Naive thymus-derived CD4-positive, alpha-beta T cell (primary cell): ENCODE measurements around the gene PPM1D. TPM values are rescaled to one million over a fixed set of nuclear protein-coding genes. Genes with fewer than 3 reads are reported as not detected.

Experiments used
- ATAC-seq: fragments of 150-1000 bp; cut with Tn5 transposase; 2 replicates; pipeline ENCODE4 v1.10.0; 2021; ENCODE audit warnings: mild to moderate bottlenecking, moderate library complexity
- CTCF ChIA-PET: fragments of 350-600 bp; sonication (Branson Sonifier 250); formaldehyde crosslinking; loops from one replicate; lab custom pipeline; 2021; ENCODE audit warnings: antibody characterized with exemption; lab: Charles Lee
- POLR2A ChIA-PET: fragments of 350-600 bp; sonication (Branson Sonifier 250); formaldehyde crosslinking; loops from one replicate; lab custom pipeline; 2021; ENCODE audit warnings: antibody characterized with exemption, inconsistent platforms; lab: Charles Lee
- DNase-seq, 9 donors: peaks; one replicate each; pipeline versions ENCODE4 v3.0.0 to v3.0.0-alpha.2; 2020 to 2022; ENCODE audit warnings: mixed read lengths in 1 of 9
- H3K27ac ChIP-seq: one replicate; pipeline ENCODE4 v1.7.0; 2013; ENCODE audit warnings: mild to moderate bottlenecking, low read depth, low read length, moderate library complexity
- H3K27me3 ChIP-seq, 2 donors: one replicate each; pipeline ENCODE4 v1.7.0; 2013; ENCODE audit warnings: low read length in 2 of 2, mild to moderate bottlenecking in 2 of 2, moderate library complexity in 2 of 2; ENCODE audit not compliant: control insufficient read depth in 2 of 2, insufficient read depth in 2 of 2
- H3K36me3 ChIP-seq, 3 experiments: 1 replicate in 2 of 3; 2 replicates in 1 of 3; pipeline ENCODE4 v1.7.0; 2013; ENCODE audit warnings: low read length in 3 of 3, mild to moderate bottlenecking in 3 of 3, moderate library complexity in 1 of 3; ENCODE audit not compliant: insufficient read depth in 3 of 3, control insufficient read depth in 2 of 3
- H3K4me1 ChIP-seq, 2 donors: one replicate each; pipeline ENCODE4 v1.7.0; 2013; ENCODE audit warnings: low read length in 2 of 2, mild to moderate bottlenecking in 2 of 2, moderate library complexity in 1 of 2; ENCODE audit not compliant: control insufficient read depth in 2 of 2, insufficient read depth in 2 of 2
- H3K4me3 ChIP-seq: 2 replicates; pipeline ENCODE4 v1.7.0; 2013; ENCODE audit warnings: mild to moderate bottlenecking, low read length
- H3K9me3 ChIP-seq, 3 experiments: 1 replicate in 2 of 3; 2 replicates in 1 of 3; pipeline ENCODE4 v1.7.0; 2013; ENCODE audit warnings: low read length in 3 of 3; ENCODE audit not compliant: control insufficient read depth in 2 of 3
- H3K27ac Mint-ChIP-seq, 9 donors: one replicate each; pipeline ENCODE4 v1.8.0; 2020 to 2022; ENCODE audit warnings: mixed read lengths in 9 of 9, mild to moderate bottlenecking in 8 of 9, moderate library complexity in 5 of 9, inconsistent platforms in 2 of 9
- H3K27me3 Mint-ChIP-seq, 5 donors: one replicate each; pipeline ENCODE4 v1.8.0; 2021 to 2022; ENCODE audit warnings: mixed read lengths in 5 of 5, mild to moderate bottlenecking in 1 of 5
- H3K36me3 Mint-ChIP-seq, 5 donors: one replicate each; pipeline ENCODE4 v1.8.0; 2020 to 2022; ENCODE audit warnings: mixed read lengths in 5 of 5, mild to moderate bottlenecking in 3 of 5, inconsistent platforms in 1 of 5
- H3K4me1 Mint-ChIP-seq, 7 donors: one replicate each; pipeline ENCODE4 v1.8.0; 2020 to 2022; ENCODE audit warnings: mixed read lengths in 7 of 7, mild to moderate bottlenecking in 3 of 7, inconsistent platforms in 1 of 7
- H3K4me3 Mint-ChIP-seq, 10 donors: one replicate each; pipeline ENCODE4 v1.8.0; 2020 to 2022; ENCODE audit warnings: mild to moderate bottlenecking in 10 of 10, mixed read lengths in 10 of 10, moderate library complexity in 6 of 10, inconsistent platforms in 2 of 10
- H3K9me3 Mint-ChIP-seq, 11 donors: one replicate each; pipeline ENCODE4 v1.8.0; 2020 to 2022; ENCODE audit warnings: mixed read lengths in 11 of 11, mild to moderate bottlenecking in 4 of 11, inconsistent platforms in 1 of 11, moderate library complexity in 1 of 11
- intact Hi-C, 2 donors: fragments of 100-400 bp; cut with micrococcal nuclease; formaldehyde crosslinking; loops; one replicate each; pipeline ENCODE4 v1.15.1; 2023
- polyA plus RNA-seq, 2 donors: library from polyadenylated mRNA; unstranded; fragments of 300-500 nt; fragmentation: Illumina TruSeq; gene quantifications; one replicate each; pipeline ENCODE4 v1.2.3, GENCODE V29; 2021
- total RNA-seq, 6 experiments: library from RNA in 5 of 6; stranded (reverse) in 5 of 6; gene quantifications; 1 replicate in 5 of 6; 2 replicates in 1 of 6; pipeline ENCODE4 v1.2.3 and lab custom pipeline; 2021 to 2026

Gene PPM1D
- total and polyA plus RNA-seq, 7 experiments from 2014 or later, result 8.6 to 18.8 (median 15.9) TPM

DNA sequence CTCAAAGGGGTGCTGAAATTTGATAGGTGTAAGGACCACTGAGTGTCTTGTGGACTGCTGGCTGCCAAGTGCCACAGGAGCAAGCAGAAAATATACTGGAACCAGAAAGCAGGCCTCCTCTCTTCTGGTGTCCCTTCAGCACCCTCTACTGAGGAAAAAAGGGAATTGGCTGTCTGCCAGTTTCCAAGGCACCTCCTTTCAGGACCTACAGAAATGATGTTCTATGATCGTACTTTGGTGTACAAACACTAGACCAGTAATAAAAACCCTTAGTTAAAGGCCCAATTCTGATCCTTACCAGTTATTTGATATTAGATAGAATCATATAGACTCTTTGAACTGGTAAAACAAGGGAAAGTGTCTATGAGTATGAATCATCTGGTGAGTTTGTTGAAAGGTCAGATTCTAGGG, 41.8 kb downstream of the PPM1D start:
- Mint-ChIP-seq H3K27ac (peak overlapping the region in 1 of 9 donors; percentile 46), H3K4me1 (peaks cover 4 to 22% (median 14%) of the 10 kb centered on the region in 7 donors), H3K36me3 (peaks cover 0 to 26% (median 3%) of the 10 kb centered on the region in 5 donors), H3K9me3 (no peaks in the 10 kb centered on the region), H3K4me3 (no peak overlapping the region), H3K27me3 (no peaks in the 10 kb centered on the region)
- no peak overlapping the region for H3K4me3 ChIP-seq
- H3K9me3 ChIP-seq, result no peaks in the 10 kb centered on the region
- H3K36me3 ChIP-seq, result no peaks in the 10 kb centered on the region
- no peaks in the 10 kb centered on the region for H3K4me1 ChIP-seq
- intact Hi-C loops, result no loop called here
- DNase-seq, result peak in 8 of 9 donors; percentile 22 to 63 (median 50)
- H3K27ac ChIP-seq, result no peak overlapping the region
- no peaks in the 10 kb centered on the region for H3K27me3 ChIP-seq
- peak; percentile 49 for ATAC-seq
- ChIA-PET POLR2A (no interaction called here), CTCF (interaction anchor here (1.4 to 4.0 kb wide), 2 partner anchors 14 to 64 kb away, joined by 3 to 23 read pairs; no protein-coding TSS in a partner anchor)

DNA sequence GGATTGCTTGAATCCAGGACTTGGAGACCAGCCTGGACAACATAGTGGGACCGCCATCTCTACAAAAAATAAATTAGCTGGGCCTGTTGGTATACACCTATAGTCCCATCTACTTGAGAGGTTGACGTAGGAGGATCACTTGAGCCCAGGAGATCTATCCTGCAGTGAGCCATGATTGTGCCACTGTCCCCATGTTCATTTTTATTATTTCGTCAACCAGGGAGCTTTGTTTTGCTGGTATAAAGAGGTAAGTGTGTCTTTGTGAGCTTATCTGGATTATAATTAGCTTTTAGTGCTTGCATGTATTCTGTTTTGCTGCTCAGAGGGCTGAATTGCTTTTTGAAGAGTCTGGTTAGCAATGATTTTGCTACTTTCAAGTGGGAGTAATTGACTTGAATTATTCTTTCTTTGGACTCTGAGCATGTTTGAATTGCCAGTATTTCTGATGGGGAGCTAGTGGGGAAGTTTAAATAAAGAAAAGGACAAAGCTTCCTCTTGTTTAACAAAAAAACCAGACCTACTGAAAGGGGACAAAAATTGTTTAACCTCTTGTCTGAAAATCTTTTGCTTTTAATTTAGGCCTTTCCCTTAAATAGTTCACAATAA, 46.0 kb downstream of the PPM1D start:
- no peak for DNase-seq
- ChIA-PET POLR2A (no interaction called here), CTCF (interaction anchor here (0.7 kb wide), 1 partner anchor 8 kb away, joined by 4 read pairs; no protein-coding TSS in a partner anchor)
- H3K27me3 Mint-ChIP-seq, result no peaks in the 10 kb centered on the region
- H3K27ac ChIP-seq, result no peak overlapping the region
- peaks cover 0 to 16% (median 0%) of the 10 kb centered on the region in 3 experiments for H3K36me3 ChIP-seq
- H3K4me3 Mint-ChIP-seq, result no peak overlapping the region
- peaks cover 4 to 27% (median 11%) of the 10 kb centered on the region in 7 donors for H3K4me1 Mint-ChIP-seq
- ATAC-seq, result no peak
- no peaks in the 10 kb centered on the region for H3K9me3 Mint-ChIP-seq
- no peaks in the 10 kb centered on the region for H3K9me3 ChIP-seq
- no peak overlapping the region for H3K4me3 ChIP-seq
- intact Hi-C loops, result no loop called here
- peaks cover 0 to 31% (median 18%) of the 10 kb centered on the region in 5 donors for H3K36me3 Mint-ChIP-seq
- peak overlapping the region in 3 of 9 donors; percentile 25 to 81 (median 70) for H3K27ac Mint-ChIP-seq
- no peaks in the 10 kb centered on the region for H3K4me1 ChIP-seq
- H3K27me3 ChIP-seq, result no peaks in the 10 kb centered on the region

DNA sequence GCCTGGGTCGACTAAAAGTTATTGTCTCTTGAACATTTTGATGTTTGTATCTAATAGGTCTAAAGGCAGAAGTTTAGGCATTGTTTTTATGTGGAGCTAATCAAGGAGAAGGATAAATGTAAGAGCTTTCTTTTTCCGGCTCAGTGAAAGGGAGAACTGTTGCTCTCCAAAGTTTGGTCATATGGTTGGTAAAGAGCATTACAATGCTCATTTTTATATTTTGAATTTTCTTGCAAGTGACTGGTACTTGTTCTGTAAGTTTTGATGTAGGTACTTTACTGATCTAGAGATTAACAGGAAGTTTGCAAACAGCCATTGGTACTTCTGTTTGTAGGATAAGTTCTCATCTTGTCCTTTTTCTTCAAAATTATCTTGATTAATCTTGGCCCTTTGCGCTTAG, 46.7 kb downstream of the PPM1D start:
- peak overlapping the region in 1 of 9 donors; percentile 22 for H3K27ac Mint-ChIP-seq
- no peak overlapping the region for H3K4me3 ChIP-seq
- H3K4me1 Mint-ChIP-seq, result peaks cover 4 to 26% (median 10%) of the 10 kb centered on the region in 7 donors
- intact Hi-C loops, result no loop called here
- DNase-seq, result no peak
- H3K9me3 ChIP-seq, result no peaks in the 10 kb centered on the region
- no peak overlapping the region for H3K4me3 Mint-ChIP-seq
- no peak overlapping the region for H3K27ac ChIP-seq
- no peak for ATAC-seq
- no peaks in the 10 kb centered on the region for H3K27me3 Mint-ChIP-seq
- no peaks in the 10 kb centered on the region for H3K9me3 Mint-ChIP-seq
- peaks cover 0 to 18% (median 0%) of the 10 kb centered on the region in 3 experiments for H3K36me3 ChIP-seq
- no peaks in the 10 kb centered on the region for H3K27me3 ChIP-seq
- H3K4me1 ChIP-seq, result no peaks in the 10 kb centered on the region
- H3K36me3 Mint-ChIP-seq, result peaks cover 0 to 30% (median 19%) of the 10 kb centered on the region in 5 donors
- ChIA-PET CTCF (interaction anchor here (0.7 kb wide), 1 partner anchor 9 kb away, joined by 4 read pairs; no protein-coding TSS in a partner anchor), POLR2A (no interaction called here)

DNA sequence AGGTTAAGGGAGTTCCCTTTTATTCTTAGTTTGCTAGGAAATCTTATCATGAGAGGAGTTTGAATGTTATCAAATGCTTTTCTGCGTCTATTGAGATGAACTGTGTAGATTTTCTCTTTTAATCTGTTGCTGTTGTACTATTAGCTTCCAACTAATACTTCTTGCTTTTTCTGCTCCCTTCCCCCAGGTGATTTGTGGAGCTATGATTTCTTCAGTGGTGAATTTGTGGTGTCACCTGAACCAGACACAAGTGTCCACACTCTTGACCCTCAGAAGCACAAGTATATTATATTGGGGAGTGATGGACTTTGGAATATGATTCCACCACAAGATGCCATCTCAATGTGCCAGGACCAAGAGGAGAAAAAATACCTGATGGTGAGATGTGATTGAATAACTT, 47.7 kb downstream of the PPM1D start:
- H3K4me1 ChIP-seq, result no peaks in the 10 kb centered on the region
- no peaks in the 10 kb centered on the region for H3K27me3 ChIP-seq
- intact Hi-C loops, result no loop called here
- no peak overlapping the region for H3K4me3 Mint-ChIP-seq
- no peak for DNase-seq
- peaks cover 13 to 36% (median 19%) of the 10 kb centered on the region in 7 donors for H3K4me1 Mint-ChIP-seq
- peaks cover 0 to 35% (median 19%) of the 10 kb centered on the region in 5 donors for H3K36me3 Mint-ChIP-seq
- H3K9me3 ChIP-seq, result no peaks in the 10 kb centered on the region
- H3K9me3 Mint-ChIP-seq, result no peaks in the 10 kb centered on the region
- POLR2A ChIA-PET, result interaction anchor here (0.9 kb wide), 1 partner anchor 30 kb away, joined by 3 read pairs; the partner anchor contains the start of gene BCAS3
- no peaks in the 10 kb centered on the region for H3K27me3 Mint-ChIP-seq
- CTCF ChIA-PET, result interaction anchor here (0.5 to 1.6 kb wide), 4 partner anchors 9 to 72 kb away, joined by 3 to 7 read pairs (median 3); no protein-coding TSS in a partner anchor
- ATAC-seq, result no peak
- peaks cover 0 to 22% (median 0%) of the 10 kb centered on the region in 3 experiments for H3K36me3 ChIP-seq
- H3K27ac Mint-ChIP-seq, result no peak overlapping the region
- no peak overlapping the region for H3K27ac ChIP-seq
- H3K4me3 ChIP-seq, result no peak overlapping the region

- Mint-ChIP-seq H3K9me3 (no peaks in the 10 kb centered on the region), H3K4me1 (peaks cover 10 to 44% (median 26%) of the 10 kb centered on the region in 7 donors), H3K27me3 (no peaks in the 10 kb centered on the region), H3K36me3 (peaks cover 5 to 34% (median 17%) of the 10 kb centered on the region in 5 donors), H3K27ac (peak overlapping the region in 4 of 9 donors; percentile 17 to 84 (median 53)), H3K4me3 (peak overlapping the region in 4 of 10 donors; percentile 4 to 35 (median 20))
- H3K9me3 ChIP-seq, result no peaks in the 10 kb centered on the region
- ATAC-seq, result peak; percentile 60
- no peaks in the 10 kb centered on the region for H3K27me3 ChIP-seq
- peaks cover 0 to 23% (median 0%) of the 10 kb centered on the region in 3 experiments for H3K36me3 ChIP-seq
- no peaks in the 10 kb centered on the region for H3K4me1 ChIP-seq
- CTCF ChIA-PET, result no interaction called here
- H3K27ac ChIP-seq, result no peak overlapping the region
- POLR2A ChIA-PET, result no interaction called here
- intact Hi-C loops, result no loop called here
- no peak overlapping the region for H3K4me3 ChIP-seq
- no peak for DNase-seq
Observed at GRCh38 chr17:60652454-60653247, 52.7 kb downstream of the PPM1D start.

DNA sequence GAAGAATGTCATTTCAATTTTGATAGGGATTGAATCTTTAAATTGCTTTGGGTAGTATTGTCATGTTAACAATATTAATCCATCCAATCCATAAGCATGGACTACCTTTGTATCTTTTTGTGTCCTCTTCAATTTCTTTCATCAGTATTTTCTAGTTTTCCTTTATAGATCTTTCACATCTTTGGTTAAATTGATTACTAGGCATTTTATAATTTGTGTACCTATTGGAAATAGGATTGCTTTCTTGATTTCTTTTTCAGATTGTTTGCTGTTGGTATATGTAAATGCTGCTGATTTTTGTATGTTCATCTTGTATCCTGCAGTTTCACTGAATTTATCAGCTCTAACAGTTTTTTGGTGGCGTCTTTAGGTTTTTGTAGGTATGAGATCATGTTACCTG, 53.6 kb downstream of the PPM1D start:
- DNase-seq (no peak), ATAC-seq (no peak)
- intact Hi-C loops, result no loop called here
- Histone ChIP-seq H3K4me3 (no peak overlapping the region), H3K4me1 (no peaks in the 10 kb centered on the region), H3K36me3 (peaks cover 0 to 19% (median 0%) of the 10 kb centered on the region in 3 experiments), H3K27me3 (no peaks in the 10 kb centered on the region), H3K27ac (no peak overlapping the region), H3K9me3 (no peaks in the 10 kb centered on the region)
- no peak overlapping the region for H3K4me3 Mint-ChIP-seq
- peaks cover 5 to 28% (median 13%) of the 10 kb centered on the region in 5 donors for H3K36me3 Mint-ChIP-seq
- CTCF ChIA-PET, result no interaction called here
- POLR2A ChIA-PET, result no interaction called here
- H3K27ac Mint-ChIP-seq, result peak overlapping the region in 1 of 9 donors; percentile 84
- H3K9me3 Mint-ChIP-seq, result no peaks in the 10 kb centered on the region
- peaks cover 11 to 44% (median 26%) of the 10 kb centered on the region in 7 donors for H3K4me1 Mint-ChIP-seq
- no peaks in the 10 kb centered on the region for H3K27me3 Mint-ChIP-seq
